Stimulated activated CD8-positive, alpha-beta memory T cell treated with anti-CD3 and anti-CD28 coated beads, Interleukin-7, amount 100 ng/mL, for 48 hours (primary cell): ENCODE results near the gene AP2B1.

Experiments used
- DNase-seq, 2 donors: peaks; one replicate each; pipeline ENCODE4 v3.0.0-alpha.2; 2020; ENCODE audit warnings: low read depth in 1 of 2; ENCODE audit errors: extremely low read depth in 1 of 2

Gene AP2B1

GRCh38 chr17:35726127-35726952, 139.2 kb downstream of the AP2B1 start:
- DNase-seq, result no peak

GRCh38 chr17:35726953-35727460, 139.9 kb downstream of the AP2B1 start:
- no peak for DNase-seq

- DNase-seq, result no peak
These were observed 140.5 kb downstream of the AP2B1 start for GRCh38 chr17:35727635-35728034.

GRCh38 chr17:35728551-35728950, 141.4 kb downstream of the AP2B1 start:
- no peak for DNase-seq

GRCh38 chr17:35729405-35729833, 142.3 kb downstream of the AP2B1 start:
- DNase-seq, result no peak

- DNase-seq, result no peak
These were observed 143.4 kb downstream of the AP2B1 start for GRCh38 chr17:35730400-35731005.

- peak in 1 of 2 donors; percentile 30 for DNase-seq
These were observed 144.3 kb downstream of the AP2B1 start, which contains the start of gene RASL10B for GRCh38 chr17:35731239-35731916. TSS of gene RASL10B (plus strand) at chr17:35731639. CDS start at chr17:35735185, 3,546 bp downstream.

- DNase-seq, result no peak
These were observed 145.0 kb downstream of the AP2B1 start for GRCh38 chr17:35731917-35732805.

GRCh38 chr17:35732806-35733136, 145.6 kb downstream of the AP2B1 start:
- no peak for DNase-seq

GRCh38 chr17:35733366-35733765, 146.2 kb downstream of the AP2B1 start:
- DNase-seq, result no peak

- DNase-seq, result no peak
These were observed 147.3 kb downstream of the AP2B1 start for GRCh38 chr17:35734396-35734795.

- DNase-seq, result no peak
These were observed 148.1 kb downstream of the AP2B1 start for GRCh38 chr17:35735036-35735805.

GRCh38 chr17:35736236-35736635, 149.1 kb downstream of the AP2B1 start:
- no peak for DNase-seq

- no peak for DNase-seq
These were observed 151.5 kb downstream of the AP2B1 start for GRCh38 chr17:35738519-35739133.

- DNase-seq, result no peak
These were observed 153.1 kb downstream of the AP2B1 start for GRCh38 chr17:35740216-35740615.

- DNase-seq, result no peak
These were observed 154.1 kb downstream of the AP2B1 start for GRCh38 chr17:35740997-35741931.

- no peak for DNase-seq
These were observed 155.4 kb downstream of the AP2B1 start for GRCh38 chr17:35742496-35742895.

- DNase-seq, result no peak
These were observed 155.9 kb downstream of the AP2B1 start for GRCh38 chr17:35742896-35743477.
